GM19452 (cell line): ENCODE measurements around the gene CHD2.
A peak's percentile ranks its signal among the peaks of the same experiment; 100 is the strongest.

ENCODE experiments used
- ATAC-seq: cut with Tn5 transposase; IDR thresholded peaks from one replicate; pipeline ENCODE4 v1.9.1; 2021; ENCODE audit not compliant: unreplicated experiment

The CHD2 gene

DNA sequence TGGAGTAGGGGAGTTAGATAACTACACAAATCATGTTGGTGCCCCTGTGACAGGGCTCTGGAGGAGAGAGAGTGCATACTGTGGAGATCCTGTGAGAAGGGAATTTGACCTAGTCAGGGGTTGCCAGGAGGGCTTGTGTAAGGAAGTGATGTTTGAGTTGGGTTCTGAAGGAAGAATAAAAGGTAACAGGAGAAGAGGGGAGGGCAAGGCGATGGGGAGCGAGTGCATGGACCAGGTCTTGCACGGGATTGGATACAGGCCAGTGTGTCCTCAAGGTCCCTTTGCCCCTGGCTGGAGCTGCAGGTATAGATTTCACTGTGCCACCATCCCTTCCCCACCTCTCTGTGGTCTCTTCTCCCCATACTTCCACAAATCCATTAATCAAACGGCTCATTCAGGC is 105.0 kb downstream of the CHD2 start:
- ATAC-seq: no peak

- no peak for ATAC-seq
These were observed 107.9 kb downstream of the CHD2 start for GRCh38 chr15:93007994-93008393.

DNA sequence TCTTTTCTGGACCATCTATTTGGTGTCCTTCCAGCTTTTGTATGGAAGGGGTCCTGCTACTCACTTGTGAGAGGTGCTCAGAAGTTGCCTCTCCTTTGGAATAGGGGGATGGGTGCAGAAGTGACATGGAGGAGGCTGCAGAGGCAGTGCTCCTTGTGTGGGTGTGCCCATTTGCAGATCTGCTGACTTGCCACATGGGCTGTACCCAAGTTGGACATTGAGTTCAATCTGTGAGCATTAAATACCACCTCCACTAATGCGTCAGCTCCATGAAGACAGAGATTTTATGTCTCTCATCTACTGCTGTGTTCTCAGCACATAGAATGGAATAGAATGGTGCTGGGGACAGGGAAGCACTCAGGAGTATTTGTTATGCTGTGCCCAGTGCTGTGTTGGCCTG is 112.7 kb downstream of the CHD2 start:
- ATAC-seq: no peak

GRCh38 chr15:93017526-93017925 is 117.4 kb downstream of the CHD2 start:
- no peak for ATAC-seq

GRCh38 chr15:93018574-93018973 is 118.5 kb downstream of the CHD2 start:
- no peak for ATAC-seq

- ATAC-seq: no peak
These were observed 119.0 kb downstream of the CHD2 start for GRCh38 chr15:93019090-93019489.

- ATAC-seq: no peak
These were observed 119.8 kb downstream of the CHD2 start for GRCh38 chr15:93019971-93020370.

GRCh38 chr15:93020976-93021772 is 121.0 kb downstream of the CHD2 start:
- ATAC-seq: peak; percentile 72

DNA sequence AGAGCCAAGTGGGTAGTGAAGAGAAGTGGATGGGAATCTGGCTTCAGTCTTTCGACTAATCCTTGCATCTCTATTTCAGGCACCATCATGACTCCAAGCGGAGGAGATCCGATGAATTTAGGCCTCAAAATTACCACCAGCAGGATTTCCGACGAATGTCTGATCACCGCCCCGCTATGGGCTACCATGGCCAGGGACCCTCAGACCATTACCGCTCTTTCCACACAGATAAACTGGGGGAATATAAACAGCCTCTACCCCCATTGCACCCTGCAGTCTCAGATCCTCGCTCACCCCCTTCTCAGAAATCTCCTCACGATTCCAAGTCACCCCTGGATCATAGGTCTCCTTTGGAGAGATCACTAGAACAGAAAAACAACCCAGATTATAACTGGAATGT is 124.2 kb downstream of the CHD2 start:
- no peak for ATAC-seq

GRCh38 chr15:93024716-93025624 is 124.8 kb downstream of the CHD2 start:
- no peak for ATAC-seq

- ATAC-seq: no peak
These were observed 125.5 kb downstream of the CHD2 start for GRCh38 chr15:93025625-93025982.

DNA sequence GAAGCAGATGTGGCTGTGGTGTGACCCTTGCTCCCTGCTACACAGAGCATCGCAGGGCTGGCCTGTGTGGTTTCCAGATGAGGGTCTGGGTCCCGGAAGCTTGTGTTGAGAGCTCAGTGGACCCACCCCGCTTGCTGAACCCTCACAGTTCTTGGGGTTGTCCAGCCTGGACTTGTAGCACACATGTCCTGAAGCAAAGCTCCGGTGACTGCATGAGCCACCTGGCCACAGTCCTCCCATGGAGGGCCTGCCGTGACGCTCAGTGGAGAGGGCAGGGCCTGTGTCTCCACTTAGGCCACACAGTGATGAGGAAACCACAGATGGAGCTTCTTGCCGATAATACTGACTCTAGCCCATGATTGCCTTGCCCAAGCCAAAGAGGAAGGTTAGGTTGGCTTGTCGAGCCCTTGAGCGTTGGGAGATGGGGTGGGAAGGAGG is 126.3 kb downstream of the CHD2 start:
- ATAC-seq: no peak

GRCh38 chr15:93027413-93027812 is 127.3 kb downstream of the CHD2 start:
- ATAC-seq: no peak

- no peak for ATAC-seq
These were observed 128.0 kb downstream of the CHD2 start for GRCh38 chr15:93028111-93028631.

DNA sequence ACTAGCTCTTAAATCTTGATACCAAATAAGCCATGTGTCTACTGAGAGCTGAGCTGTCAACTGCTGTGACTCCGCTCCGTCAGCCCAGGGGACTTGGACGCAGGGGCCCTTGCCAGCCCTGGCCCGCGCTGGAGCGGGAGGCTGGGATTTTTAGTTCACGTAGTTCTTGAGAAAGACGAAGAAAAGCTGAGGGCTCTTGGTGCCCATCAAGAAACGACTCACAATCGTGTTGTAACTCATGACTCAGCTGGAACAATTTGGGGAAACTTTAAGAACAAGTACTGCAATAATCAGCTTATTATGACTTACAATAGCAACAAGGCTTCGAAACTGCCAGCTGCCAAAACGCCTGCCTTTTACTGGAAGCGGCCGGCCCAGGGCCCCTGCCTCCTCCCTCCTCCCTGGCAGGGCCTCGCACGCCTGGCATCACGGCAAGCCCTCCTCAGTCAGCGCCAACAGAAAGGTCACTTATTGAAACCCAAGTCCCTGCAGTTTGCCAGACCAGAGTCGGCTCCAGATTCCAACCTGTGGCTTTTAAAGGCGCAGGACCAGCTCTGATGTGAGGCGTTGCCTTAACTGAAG is 128.6 kb downstream of the CHD2 start:
- no peak for ATAC-seq

- no peak for ATAC-seq
These were observed 129.2 kb downstream of the CHD2 start for GRCh38 chr15:93029214-93029835.

DNA sequence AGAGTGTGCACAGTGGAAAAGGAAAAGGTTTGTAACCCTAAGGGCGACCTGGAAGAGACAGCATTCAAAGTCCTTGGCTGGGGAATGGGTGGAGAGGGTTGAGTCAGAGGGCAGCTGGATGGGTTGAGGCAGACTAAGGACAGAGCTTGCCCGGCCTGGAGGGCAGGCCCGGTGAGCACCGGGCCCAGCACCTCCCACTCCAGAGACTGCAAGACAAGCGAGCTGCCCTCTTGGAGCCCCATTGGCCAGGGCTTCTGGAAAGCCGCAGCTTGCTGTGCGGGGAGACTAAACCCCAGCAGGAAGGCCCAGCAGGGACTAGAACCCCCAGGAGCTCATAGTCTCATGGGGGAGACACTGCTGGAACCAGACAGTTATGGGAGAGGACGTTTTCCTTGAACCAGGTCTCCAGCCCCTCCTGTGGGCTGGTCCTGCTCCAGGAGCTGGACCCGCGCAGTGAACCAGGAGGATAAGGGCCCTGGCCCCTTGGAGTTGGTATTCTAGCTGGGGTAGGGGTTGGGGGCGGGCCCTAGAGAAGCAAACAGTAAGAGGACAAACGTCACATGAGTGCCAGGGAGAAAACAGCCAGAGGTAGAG is 129.8 kb downstream of the CHD2 start:
- ATAC-seq: no peak

GRCh38 chr15:93030430-93031102 is 130.4 kb downstream of the CHD2 start:
- peak; percentile 75 for ATAC-seq

- ATAC-seq: no peak
These were observed 131.0 kb downstream of the CHD2 start for GRCh38 chr15:93031103-93031464.
